Chondrocyte (in vitro differentiated cells): ENCODE measurements around the gene MED23. TPM values are rescaled to one million over a fixed set of nuclear protein-coding genes. Genes with fewer than 3 reads are reported as not detected.

Source experiments
- DNase-seq: peaks from one replicate; pipeline ENCODE4 v3.0.0; 2021; ENCODE audit warnings: mixed read lengths, low spot score
- H3K27ac Mint-ChIP-seq: one replicate; pipeline ENCODE4 v1.8.0; 2021; ENCODE audit warnings: mild to moderate bottlenecking, moderate library complexity, mixed read lengths; ENCODE audit not compliant: unreplicated experiment
- H3K27me3 Mint-ChIP-seq: 2 replicates; pipeline ENCODE4 v1.8.0; 2021; ENCODE audit warnings: low read depth, mixed read lengths
- H3K36me3 Mint-ChIP-seq: 2 replicates; pipeline ENCODE4 v1.8.0; 2021; ENCODE audit warnings: low read depth, mixed read lengths
- H3K4me1 Mint-ChIP-seq: 2 replicates; pipeline ENCODE4 v1.8.0; 2021; ENCODE audit warnings: low read depth, mild to moderate bottlenecking, mixed read lengths
- H3K4me3 Mint-ChIP-seq: one replicate; pipeline ENCODE4 v1.8.0; 2021; ENCODE audit warnings: mild to moderate bottlenecking, moderate library complexity, mixed read lengths; ENCODE audit not compliant: unreplicated experiment
- H3K9me3 Mint-ChIP-seq: 2 replicates; pipeline ENCODE4 v1.8.0; 2021; ENCODE audit warnings: low read depth, mixed read lengths
- total RNA-seq: library from RNA; stranded (reverse); gene quantifications from 3 replicates; pipeline ENCODE4 v1.2.1, GENCODE V29; 2021
- TF ChIP-seq, protein P1 (sequence below): fragments of 200-600 bp; sonication (generic); IDR thresholded peaks from 2 replicates; pipeline ENCODE4 v1.5.0; 2021; ENCODE audit warnings: antibody characterized with exemption, mild to moderate bottlenecking, moderate library complexity

MED23 gene
- total RNA-seq, 1 donor from 2014 or later: 26.2 TPM

DNA sequence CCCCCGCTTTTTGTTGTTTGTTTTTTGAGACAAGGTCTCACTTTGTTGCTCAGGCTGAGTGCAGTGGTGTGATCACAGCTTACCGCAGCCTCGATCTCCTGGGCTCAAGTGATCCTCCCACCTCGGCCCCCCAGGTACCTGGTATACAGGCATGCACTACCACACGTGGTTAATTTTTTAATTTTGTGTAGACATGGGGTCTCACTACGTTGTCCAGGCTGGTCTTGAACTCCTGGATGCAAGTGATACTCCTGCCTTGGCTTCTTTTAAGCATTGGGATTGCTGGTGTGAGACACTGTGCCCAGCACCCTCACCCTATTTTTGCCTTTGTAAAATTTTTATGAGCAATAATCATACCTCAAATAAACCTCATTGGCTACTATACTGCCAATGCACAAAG, 14.5 kb upstream of the MED23 start:
- no peak overlapping the region for H3K27ac Mint-ChIP-seq
- H3K4me1 Mint-ChIP-seq: no peaks in the 10 kb centered on the region
- no peak for DNase-seq
- H3K9me3 Mint-ChIP-seq: no peaks in the 10 kb centered on the region
- no peak overlapping the region for H3K4me3 Mint-ChIP-seq
- TF ChIP-seq, protein P1, sequence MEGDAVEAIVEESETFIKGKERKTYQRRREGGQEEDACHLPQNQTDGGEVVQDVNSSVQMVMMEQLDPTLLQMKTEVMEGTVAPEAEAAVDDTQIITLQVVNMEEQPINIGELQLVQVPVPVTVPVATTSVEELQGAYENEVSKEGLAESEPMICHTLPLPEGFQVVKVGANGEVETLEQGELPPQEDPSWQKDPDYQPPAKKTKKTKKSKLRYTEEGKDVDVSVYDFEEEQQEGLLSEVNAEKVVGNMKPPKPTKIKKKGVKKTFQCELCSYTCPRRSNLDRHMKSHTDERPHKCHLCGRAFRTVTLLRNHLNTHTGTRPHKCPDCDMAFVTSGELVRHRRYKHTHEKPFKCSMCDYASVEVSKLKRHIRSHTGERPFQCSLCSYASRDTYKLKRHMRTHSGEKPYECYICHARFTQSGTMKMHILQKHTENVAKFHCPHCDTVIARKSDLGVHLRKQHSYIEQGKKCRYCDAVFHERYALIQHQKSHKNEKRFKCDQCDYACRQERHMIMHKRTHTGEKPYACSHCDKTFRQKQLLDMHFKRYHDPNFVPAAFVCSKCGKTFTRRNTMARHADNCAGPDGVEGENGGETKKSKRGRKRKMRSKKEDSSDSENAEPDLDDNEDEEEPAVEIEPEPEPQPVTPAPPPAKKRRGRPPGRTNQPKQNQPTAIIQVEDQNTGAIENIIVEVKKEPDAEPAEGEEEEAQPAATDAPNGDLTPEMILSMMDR: no peak
- no peaks in the 10 kb centered on the region for H3K27me3 Mint-ChIP-seq
- H3K36me3 Mint-ChIP-seq: no peaks in the 10 kb centered on the region

DNA sequence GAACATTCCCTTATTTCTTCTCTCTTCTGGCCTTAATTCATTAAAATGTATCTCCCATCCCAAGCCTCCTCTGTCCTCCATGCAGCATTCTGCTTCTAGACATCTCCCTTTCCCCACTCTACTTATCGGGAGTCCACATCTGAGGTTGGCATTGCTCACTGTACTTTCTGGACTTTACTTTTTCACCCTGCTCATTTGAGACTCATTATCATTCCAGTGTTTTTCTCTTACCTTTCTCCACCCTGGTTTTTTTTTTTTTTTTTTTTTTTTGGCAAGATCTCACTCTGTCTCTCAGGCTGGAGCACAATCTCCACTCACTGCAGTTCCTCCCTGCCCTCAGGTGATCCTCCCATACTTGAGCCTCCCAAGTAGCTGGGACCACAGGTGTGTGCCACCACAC, 13.5 kb upstream of the MED23 start:
- H3K9me3 Mint-ChIP-seq: no peaks in the 10 kb centered on the region
- H3K27me3 Mint-ChIP-seq: no peaks in the 10 kb centered on the region
- TF ChIP-seq, protein P1: no peak
- H3K4me3 Mint-ChIP-seq: no peak overlapping the region
- DNase-seq: no peak
- no peaks in the 10 kb centered on the region for H3K36me3 Mint-ChIP-seq
- H3K4me1 Mint-ChIP-seq: peaks cover 6% of the 10 kb centered on the region
- no peak overlapping the region for H3K27ac Mint-ChIP-seq

DNA sequence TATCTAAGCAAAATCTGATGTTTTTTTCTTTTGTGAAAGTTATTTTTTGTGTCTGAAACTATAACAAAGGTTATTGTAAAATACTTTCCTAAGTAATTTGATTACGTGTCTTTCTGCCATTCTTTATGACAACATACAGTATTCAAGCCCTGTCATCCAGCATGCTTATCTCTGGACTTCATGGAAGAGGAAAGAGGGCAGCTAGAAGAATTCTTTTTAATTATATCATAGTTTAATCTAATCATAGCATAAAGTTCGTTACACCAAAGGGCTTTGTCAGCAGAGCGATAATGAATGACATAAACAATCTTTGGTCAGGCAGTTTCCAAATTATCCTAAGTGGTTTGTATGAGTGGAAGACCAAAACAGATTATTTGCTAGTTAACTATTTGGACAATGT, 12.5 kb upstream of the MED23 start:
- TF ChIP-seq, protein P1: no peak
- H3K4me3 Mint-ChIP-seq: no peak overlapping the region
- peaks cover 6% of the 10 kb centered on the region for H3K4me1 Mint-ChIP-seq
- no peaks in the 10 kb centered on the region for H3K9me3 Mint-ChIP-seq
- no peaks in the 10 kb centered on the region for H3K27me3 Mint-ChIP-seq
- DNase-seq: no peak
- H3K27ac Mint-ChIP-seq: no peak overlapping the region
- H3K36me3 Mint-ChIP-seq: no peaks in the 10 kb centered on the region

DNA sequence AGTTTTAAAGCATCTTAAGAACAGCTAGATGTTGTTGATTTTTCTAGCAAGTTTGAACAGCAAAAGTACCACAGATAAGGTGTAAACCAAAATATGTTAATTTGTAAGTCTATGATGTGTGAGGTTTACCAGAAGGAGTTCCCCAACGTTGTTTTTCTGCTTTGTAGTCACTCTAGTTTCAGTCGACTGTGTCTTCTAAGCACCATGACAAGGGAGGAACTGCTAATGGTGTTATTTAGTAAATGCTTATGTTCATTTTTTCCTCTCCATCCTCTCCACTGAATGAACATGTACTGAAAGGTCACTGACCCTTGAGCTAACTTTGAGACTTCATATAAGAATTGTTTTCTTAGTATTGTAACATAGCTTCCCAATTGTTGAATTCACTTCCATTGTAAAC, 12.1 kb upstream of the MED23 start:
- Mint-ChIP-seq H3K9me3 (no peaks in the 10 kb centered on the region), H3K27ac (no peak overlapping the region), H3K4me1 (peaks cover 6% of the 10 kb centered on the region), H3K27me3 (no peaks in the 10 kb centered on the region), H3K4me3 (no peak overlapping the region), H3K36me3 (no peaks in the 10 kb centered on the region)
- DNase-seq: no peak
- TF ChIP-seq, protein P1: no peak

DNA sequence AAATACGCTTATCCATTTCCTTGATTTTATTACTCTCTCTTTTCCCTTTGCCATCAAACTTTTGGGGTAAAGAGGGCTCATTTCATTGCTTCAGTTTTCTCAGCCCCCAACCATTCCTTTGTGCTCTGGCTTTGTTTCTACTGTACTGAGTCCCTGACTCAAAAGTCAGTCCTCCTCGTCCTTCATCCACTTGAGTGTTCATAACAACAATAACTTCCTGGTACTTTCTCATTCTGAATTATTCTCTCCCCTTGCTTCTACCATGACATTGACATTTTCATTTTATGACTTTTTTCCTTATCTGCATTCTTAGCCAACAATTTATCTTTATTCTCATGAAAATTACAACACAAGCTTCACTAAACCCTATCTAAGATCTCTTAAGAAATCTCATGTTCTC, 10.0 kb upstream of the MED23 start:
- H3K4me3 Mint-ChIP-seq: no peak overlapping the region
- H3K36me3 Mint-ChIP-seq: no peaks in the 10 kb centered on the region
- TF ChIP-seq, protein P1: no peak
- H3K9me3 Mint-ChIP-seq: no peaks in the 10 kb centered on the region
- H3K27ac Mint-ChIP-seq: no peak overlapping the region
- DNase-seq: no peak
- peaks cover 6% of the 10 kb centered on the region for H3K4me1 Mint-ChIP-seq
- no peaks in the 10 kb centered on the region for H3K27me3 Mint-ChIP-seq
